A172 (cell line): ENCODE measurements around the gene RNF41. TPM values are rescaled to one million over a fixed set of nuclear protein-coding genes. Genes with fewer than 3 reads are reported as not detected.
A peak's percentile ranks its signal among the peaks of the same experiment; 100 is the strongest.
"Not testable (repeated sequence)": the region's sequence is repeated elsewhere in the genome, so short reads cannot be mapped to it uniquely, and the experiment has no call there.

Experiments
- DNase-seq: peaks from one replicate; pipeline ENCODE4 v3.0.0-alpha.2; 2015; ENCODE audit warnings: low spot score
- total RNA-seq: library from RNA; depleted of rRNA; stranded (reverse); fragments of >200 nt; shearing (Covaris generic); gene quantifications from 2 replicates; pipeline ENCODE4 v1.2.3, GENCODE V29; 2014; rRNA removed

The RNF41 gene
- 51.8 and 52.9 TPM in 2 replicates for total RNA-seq

GRCh38 chr12:56221757-56222530, at the start of gene RNF41:
Gene RNF41 (minus strand): TSS chr12:56221922. CDS start chr12:56214047, 7,875 bp downstream.
- peak; percentile 95 for DNase-seq

GRCh38 chr12:56271031-56271430, 49.3 kb upstream of the RNF41 start:
- DNase-seq, result peak; percentile 39

- DNase-seq, result no peak
These were observed 45.8 kb upstream of the RNF41 start for GRCh38 chr12:56267443-56268071.

GRCh38 chr12:56266693-56267442, 45.1 kb upstream of the RNF41 start, which contains the start of gene COQ10A:
Gene COQ10A (plus strand): TSS chr12:56266942. CDS start chr12:56267119, 177 bp downstream.
- peak; percentile 85 for DNase-seq

GRCh38 chr12:56266068-56266692, 44.5 kb upstream of the RNF41 start:
- not testable (repeated sequence) for DNase-seq

GRCh38 chr12:56262955-56263354, 41.2 kb upstream of the RNF41 start:
- DNase-seq, result not testable (repeated sequence)

- peak; percentile 95 for DNase-seq
These were observed 39.9 kb upstream of the RNF41 start for GRCh38 chr12:56261503-56262232.

GRCh38 chr12:56260921-56261320, 39.2 kb upstream of the RNF41 start:
- DNase-seq, result no peak

GRCh38 chr12:56260380-56260779, 38.7 kb upstream of the RNF41 start:
- DNase-seq, result no peak

GRCh38 chr12:56258820-56259183, 37.1 kb upstream of the RNF41 start:
- no peak for DNase-seq

GRCh38 chr12:56258068-56258819, 36.5 kb upstream of the RNF41 start, which contains the start of gene ANKRD52:
Gene ANKRD52 (minus strand): TSS chr12:56258384. CDS start chr12:56258269, 115 bp downstream.
- DNase-seq, result peak; percentile 71

- no peak for DNase-seq
These were observed 35.9 kb upstream of the RNF41 start for GRCh38 chr12:56257491-56258067.

GRCh38 chr12:56257071-56257470, 35.3 kb upstream of the RNF41 start:
- DNase-seq, result no peak

GRCh38 chr12:56256326-56256960, 34.7 kb upstream of the RNF41 start:
- DNase-seq, result peak; percentile 73

GRCh38 chr12:56255671-56256070, 33.9 kb upstream of the RNF41 start:
- no peak for DNase-seq

- DNase-seq, result no peak
These were observed 31.4 kb upstream of the RNF41 start for GRCh38 chr12:56253091-56253490.

- no peak for DNase-seq
These were observed 30.9 kb upstream of the RNF41 start for GRCh38 chr12:56252649-56253048.

- no peak for DNase-seq
These were observed 27.0 kb upstream of the RNF41 start for GRCh38 chr12:56248711-56249110.

- DNase-seq, result no peak
These were observed 26.2 kb upstream of the RNF41 start for GRCh38 chr12:56247923-56248322.
